Left hindlimb (tissue), 1 donor: ENCODE measurements around the gene MARK3.

Experiments used
- DNase-seq: peaks from one replicate; pipeline ENCODE4 v3.0.0-alpha.2; 2018

MARK3 gene

GRCh38 chr14:103443111-103443510 is 57.9 kb downstream of the MARK3 start:
- DNase-seq = no peak

- no peak for DNase-seq
These were observed 59.8 kb downstream of the MARK3 start for GRCh38 chr14:103444837-103445524.

- DNase-seq = no peak
These were observed 60.6 kb downstream of the MARK3 start for GRCh38 chr14:103445806-103446205.

GRCh38 chr14:103448097-103448496 is 62.9 kb downstream of the MARK3 start:
- DNase-seq = no peak

GRCh38 chr14:103449634-103450161 is 64.5 kb downstream of the MARK3 start:
- DNase-seq = no peak

GRCh38 chr14:103450416-103450815 is 65.2 kb downstream of the MARK3 start:
- DNase-seq = no peak

- DNase-seq = no peak
These were observed 66.2 kb downstream of the MARK3 start for GRCh38 chr14:103451401-103451800.

- DNase-seq = no peak
These were observed 68.6 kb downstream of the MARK3 start for GRCh38 chr14:103453791-103454190.

- DNase-seq = no peak
These were observed 71.1 kb downstream of the MARK3 start for GRCh38 chr14:103456167-103456835.

GRCh38 chr14:103460415-103460814 is 75.2 kb downstream of the MARK3 start:
- no peak for DNase-seq

GRCh38 chr14:103463149-103463548 is 77.9 kb downstream of the MARK3 start:
- DNase-seq = no peak

GRCh38 chr14:103463851-103464250 is 78.6 kb downstream of the MARK3 start:
- DNase-seq = no peak

- DNase-seq = no peak
These were observed 87.7 kb downstream of the MARK3 start for GRCh38 chr14:103472939-103473338.

- DNase-seq = no peak
These were observed 89.7 kb downstream of the MARK3 start for GRCh38 chr14:103474893-103475292.

- no peak for DNase-seq
These were observed 90.8 kb downstream of the MARK3 start for GRCh38 chr14:103476065-103476464.

GRCh38 chr14:103476631-103477030 is 91.4 kb downstream of the MARK3 start:
- DNase-seq = no peak

- no peak for DNase-seq
These were observed 95.4 kb downstream of the MARK3 start for GRCh38 chr14:103480595-103480994.

GRCh38 chr14:103483600-103483999 is 98.4 kb downstream of the MARK3 start:
- no peak for DNase-seq

GRCh38 chr14:103485504-103485903 is 100.3 kb downstream of the MARK3 start:
- no peak for DNase-seq

GRCh38 chr14:103488071-103488470 is 102.9 kb downstream of the MARK3 start:
- no peak for DNase-seq

- DNase-seq = no peak
These were observed 103.7 kb downstream of the MARK3 start for GRCh38 chr14:103488960-103489359.

GRCh38 chr14:103489621-103490020 is 104.4 kb downstream of the MARK3 start:
- DNase-seq = no peak

GRCh38 chr14:103491691-103492090 is 106.5 kb downstream of the MARK3 start:
- no peak for DNase-seq

- no peak for DNase-seq
These were observed 107.1 kb downstream of the MARK3 start for GRCh38 chr14:103492156-103492925.
